ENCODE measurements around the gene CPNE6. TPM values are rescaled to one million over a fixed set of nuclear protein-coding genes. Genes with fewer than 3 reads are reported as not detected.

CPNE6 gene
- total RNA-seq, 1 experiment from 2014 or later: not detected

- TF ChIP-seq, protein P1, sequence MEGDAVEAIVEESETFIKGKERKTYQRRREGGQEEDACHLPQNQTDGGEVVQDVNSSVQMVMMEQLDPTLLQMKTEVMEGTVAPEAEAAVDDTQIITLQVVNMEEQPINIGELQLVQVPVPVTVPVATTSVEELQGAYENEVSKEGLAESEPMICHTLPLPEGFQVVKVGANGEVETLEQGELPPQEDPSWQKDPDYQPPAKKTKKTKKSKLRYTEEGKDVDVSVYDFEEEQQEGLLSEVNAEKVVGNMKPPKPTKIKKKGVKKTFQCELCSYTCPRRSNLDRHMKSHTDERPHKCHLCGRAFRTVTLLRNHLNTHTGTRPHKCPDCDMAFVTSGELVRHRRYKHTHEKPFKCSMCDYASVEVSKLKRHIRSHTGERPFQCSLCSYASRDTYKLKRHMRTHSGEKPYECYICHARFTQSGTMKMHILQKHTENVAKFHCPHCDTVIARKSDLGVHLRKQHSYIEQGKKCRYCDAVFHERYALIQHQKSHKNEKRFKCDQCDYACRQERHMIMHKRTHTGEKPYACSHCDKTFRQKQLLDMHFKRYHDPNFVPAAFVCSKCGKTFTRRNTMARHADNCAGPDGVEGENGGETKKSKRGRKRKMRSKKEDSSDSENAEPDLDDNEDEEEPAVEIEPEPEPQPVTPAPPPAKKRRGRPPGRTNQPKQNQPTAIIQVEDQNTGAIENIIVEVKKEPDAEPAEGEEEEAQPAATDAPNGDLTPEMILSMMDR (conservative IDR thresholded peaks at IDR 0.05): no peak
- Histone ChIP-seq H2BK12ac (ENCODE audit: insufficient read length, low read depth, low read length) (no peak overlapping the region), H3K23ac (ENCODE audit: insufficient read length, low read depth, low read length) (no peak overlapping the region), H3K23me2 (ENCODE audit: insufficient read length, low read depth, low read length, poor library complexity, severe bottlenecking) (peaks cover 4% of the 10 kb centered on the region), H3K27ac (ENCODE audit: insufficient read length, low read depth, low read length) (no peak overlapping the region), H2BK20ac (ENCODE audit: low read depth, low read length, poor library complexity, severe bottlenecking) (no peak overlapping the region), H4K5ac (ENCODE audit: insufficient read length, low read depth, low read length) (no peak overlapping the region), H4K91ac (ENCODE audit: insufficient read length, low read depth, low read length) (no peak overlapping the region), H2BK5ac (ENCODE audit: insufficient read length, low read length) (no peak overlapping the region), H3K9ac (ENCODE audit: extremely low read depth, insufficient read length, low read length) (no peak overlapping the region), H2AK5ac (ENCODE audit: insufficient read length, low read length) (no peak overlapping the region), H3K79me2 (ENCODE audit: insufficient read depth, low read length) (no peaks in the 10 kb centered on the region), H3K4ac (ENCODE audit: low read depth, low read length) (no peak overlapping the region), H4K8ac (replicated peaks; ENCODE audit: insufficient read length, low read depth, low read length) (no peak overlapping the region), H2BK120ac (ENCODE audit: low read depth, low read length, poor library complexity, severe bottlenecking) (no peak overlapping the region), H3K79me1 (ENCODE audit: insufficient read depth, low read depth, low read length, poor library complexity, severe bottlenecking) (no peaks in the 10 kb centered on the region), H3K4me2 (ENCODE audit: insufficient read depth, insufficient read length, low read length) (no peak overlapping the region), H4K20me1 (ENCODE audit: control insufficient read depth, insufficient read depth, insufficient read length) (no peaks in the 10 kb centered on the region), H3K56ac (ENCODE audit: insufficient read length, low read depth, low read length) (no peak overlapping the region), H3K27me3 (ENCODE audit: insufficient read depth, low read length) (no peaks in the 10 kb centered on the region), H3K9me3 (ENCODE audit: control insufficient read depth, low read depth, low read length) (no peaks in the 10 kb centered on the region), H2AFZ (ENCODE audit: low read length) (no peak overlapping the region), H3K4me1 (ENCODE audit: insufficient read depth, low read length) (no peaks in the 10 kb centered on the region), H3K18ac (ENCODE audit: insufficient read length, low read depth, low read length) (no peak overlapping the region), H3T11ph (ENCODE audit: low read length) (no peak overlapping the region), H2BK15ac (ENCODE audit: low read depth, low read length) (no peak overlapping the region), H3K14ac (ENCODE audit: insufficient read depth, low read length) (no peak overlapping the region)
- peaks cover 3% of the 10 kb centered on the region; the same call in 1 of the 2 replicates for H3K27me3 Mint-ChIP-seq (ENCODE audit: low read depth)
- H3K9me3 Mint-ChIP-seq: no peaks in the 10 kb centered on the region; a peak in 1 of 5 replicates
- peaks cover 12 to 15% of the 10 kb centered on the region in 2 experiments for H3K4me1 Mint-ChIP-seq
- H3K36me3 Mint-ChIP-seq (ENCODE audit: insufficient read depth in 1 of 3, low read depth in 3 of 3): peaks cover 24 to 76% (median 74%) of the 10 kb centered on the region in 3 experiments; a peak in 6 of 7 replicates
- no peak overlapping the region for H3K4me3 Mint-ChIP-seq
- no peak for DNase-seq
- H3K27ac Mint-ChIP-seq: no peak overlapping the region
- WGBS (ENCODE audit: extremely low coverage, insufficient read length, low lambda C conversion rate): no CpG with 5 or more reads among the region's 6 CpGs
Measured at GRCh38 chr14:24119691-24120090, 48.3 kb downstream of the CPNE6 start.

Measured in H9 (cell line).